ENCODE data around the gene FTO.
A peak's percentile ranks its signal among the peaks of the same experiment; 100 is the strongest.
"Not testable (repeated sequence)": the region's sequence is repeated elsewhere in the genome, so short reads cannot be mapped to it uniquely, and the experiment has no call there.

FTO gene

DNA sequence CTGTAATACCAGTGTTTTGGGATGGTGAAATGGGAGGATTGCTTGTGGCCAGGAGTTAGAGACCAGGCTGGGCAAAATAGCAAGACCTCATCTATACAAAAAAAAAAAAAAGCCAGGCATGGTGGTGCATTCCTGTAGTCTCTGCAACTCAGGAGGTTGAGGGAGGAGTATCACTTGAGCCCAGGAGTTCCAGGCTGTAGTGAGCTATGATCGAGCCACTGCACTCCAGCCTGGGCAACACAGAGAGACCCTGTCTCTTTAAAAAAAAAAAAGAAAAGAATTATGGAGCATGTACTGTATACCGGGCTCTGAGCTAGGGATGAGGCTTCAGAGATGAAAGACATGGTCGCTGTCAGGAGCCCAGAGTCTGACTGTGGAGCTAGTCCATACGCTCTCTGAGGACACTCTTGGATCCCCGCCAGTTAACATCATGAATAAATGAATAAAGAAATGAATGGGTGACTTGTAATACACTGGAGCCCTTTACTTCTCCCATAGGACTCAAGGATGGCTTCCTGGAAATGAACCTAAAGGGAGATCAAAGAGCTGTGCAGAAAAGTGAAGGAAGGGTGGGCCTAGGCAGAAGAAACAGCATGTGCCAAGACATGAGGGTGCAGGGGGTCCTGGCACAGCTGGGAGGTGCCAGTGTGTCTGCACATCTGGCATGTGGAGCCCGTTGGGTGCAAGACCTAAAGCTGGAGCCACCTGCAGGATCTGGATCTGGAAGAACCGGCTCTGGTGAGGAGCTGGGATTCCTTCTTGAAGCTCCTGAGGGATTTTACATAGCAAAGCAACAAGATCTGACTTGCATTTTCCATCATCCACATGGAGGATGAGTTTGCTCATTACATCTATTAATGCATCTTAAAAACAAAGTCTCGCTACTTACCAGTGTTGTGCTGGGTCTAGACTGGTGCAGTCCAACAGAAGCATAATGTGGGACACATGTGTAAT, 462.2 kb downstream of the FTO start:
- DNase-seq = no peak

DNA sequence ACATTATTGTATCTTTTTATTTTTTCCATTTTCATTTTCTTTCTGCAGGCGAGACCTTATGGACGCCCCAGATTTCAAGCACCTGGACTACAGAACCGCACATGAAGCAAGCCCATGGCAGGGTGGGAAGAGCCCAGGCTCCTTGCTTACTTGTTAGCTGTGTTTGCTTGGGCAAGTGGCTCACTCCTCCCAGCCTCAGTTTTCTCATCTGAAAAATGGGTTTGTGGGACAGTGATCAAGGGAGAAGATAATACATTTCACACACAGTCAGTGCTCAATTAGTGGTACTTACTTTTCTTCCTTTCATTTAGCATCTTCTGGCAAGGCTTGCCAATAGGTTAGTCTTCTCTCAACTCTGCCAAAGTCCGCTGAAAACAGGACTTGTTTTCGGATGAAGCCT, 465.2 kb downstream of the FTO start:
- no peak for DNase-seq

DNA sequence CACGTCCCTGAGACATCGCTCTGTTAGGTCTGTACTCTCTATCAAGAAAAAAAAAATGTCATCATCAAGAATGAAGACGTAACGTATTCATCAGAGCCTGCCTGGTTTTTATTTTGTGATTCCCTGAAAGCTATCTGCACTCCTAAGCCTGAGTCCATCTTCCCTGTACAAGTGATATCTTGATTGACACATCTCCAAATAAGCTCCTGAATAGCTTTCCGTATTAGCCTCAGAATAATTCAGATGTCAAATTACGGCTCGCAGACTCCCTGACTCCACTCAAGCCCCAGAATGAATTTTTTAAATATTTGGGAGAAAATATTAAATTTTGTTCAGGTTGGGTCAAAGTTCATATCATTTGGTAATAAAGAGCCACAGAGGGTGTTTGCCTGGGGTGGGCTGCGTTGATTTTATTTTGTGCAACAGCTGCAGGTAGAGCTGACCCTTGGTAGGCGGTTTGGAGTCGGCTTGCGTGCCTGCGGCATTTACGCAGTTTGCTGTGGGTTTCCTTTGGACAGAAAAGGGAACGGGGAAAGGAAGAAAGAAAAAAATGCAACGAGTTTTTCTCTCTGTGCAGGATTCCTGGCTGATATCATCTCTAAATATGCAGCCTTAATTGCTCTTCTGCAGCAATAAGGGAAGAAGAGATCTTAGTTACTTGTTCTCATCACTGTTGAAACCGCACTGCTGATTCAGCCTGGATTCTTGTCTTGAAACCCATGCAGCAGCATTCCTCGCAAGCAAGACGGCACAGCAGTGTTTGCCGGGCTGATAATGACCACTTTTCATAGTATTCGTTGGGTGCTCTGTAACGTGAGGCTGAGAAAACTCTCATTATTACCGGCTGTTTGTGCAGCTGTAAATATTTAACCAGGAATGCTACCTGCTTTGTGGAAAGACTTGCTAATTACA, 467.9 kb downstream of the FTO start:
- peak; percentile 94 for DNase-seq

DNA sequence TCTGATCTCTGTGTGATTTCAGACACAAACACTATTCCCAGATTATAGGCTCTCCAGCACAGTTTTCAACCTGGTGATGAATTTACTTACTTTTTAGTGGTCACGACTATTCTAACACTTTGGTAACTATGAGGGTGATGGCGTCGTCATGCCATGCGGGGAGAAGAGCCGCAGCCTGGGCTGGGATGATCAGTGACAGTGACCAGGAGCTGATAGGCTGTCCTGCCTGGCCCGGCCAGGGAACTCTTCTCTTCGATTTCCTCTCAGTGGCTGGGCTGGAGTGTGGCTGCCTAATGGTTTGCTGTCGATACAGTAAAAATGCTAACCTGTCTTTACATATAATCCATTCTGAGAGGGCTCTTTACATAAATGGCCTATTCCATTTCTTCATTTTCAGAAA, 469.5 kb downstream of the FTO start:
- no peak for DNase-seq

DNA sequence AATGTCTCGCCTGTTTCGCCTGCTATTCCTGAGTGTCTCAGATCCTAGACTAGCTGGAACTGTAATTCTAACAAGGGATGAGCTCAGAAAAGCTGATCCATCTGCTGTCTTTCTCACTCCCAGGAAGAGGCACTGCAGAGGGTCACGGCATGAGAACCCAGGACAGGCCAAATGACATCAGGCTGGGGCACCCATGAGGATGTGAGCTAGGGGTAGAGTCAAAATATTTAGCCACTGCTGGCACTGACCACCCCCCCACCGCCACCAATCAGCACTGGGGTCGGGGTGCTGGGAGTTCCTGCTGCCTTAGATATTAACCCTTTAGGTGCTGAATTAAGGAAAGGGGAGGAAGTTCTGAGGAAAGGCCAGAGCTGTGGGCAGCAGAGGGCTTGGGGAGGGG, 470.2 kb downstream of the FTO start:
- no peak for DNase-seq

DNA sequence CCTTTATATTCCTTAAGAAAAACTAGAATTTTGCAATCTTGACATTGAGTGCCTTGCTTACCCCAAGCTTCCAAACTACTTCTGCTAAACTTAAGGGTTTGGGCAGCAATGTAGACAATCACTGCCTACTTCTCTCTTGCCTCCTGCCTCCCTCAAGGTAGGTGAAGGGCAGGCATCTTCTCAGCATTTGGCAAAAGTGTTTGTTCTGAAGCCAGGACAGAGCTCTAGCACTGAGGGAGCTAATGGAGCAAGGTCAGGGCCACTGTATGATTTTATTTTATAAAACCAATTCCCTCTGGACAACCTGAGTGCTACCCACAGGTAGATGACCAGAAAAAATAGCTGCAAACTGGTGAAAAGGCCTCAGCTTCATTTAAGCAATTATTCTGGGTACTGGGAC, 470.8 kb downstream of the FTO start:
- no peak for DNase-seq

DNA sequence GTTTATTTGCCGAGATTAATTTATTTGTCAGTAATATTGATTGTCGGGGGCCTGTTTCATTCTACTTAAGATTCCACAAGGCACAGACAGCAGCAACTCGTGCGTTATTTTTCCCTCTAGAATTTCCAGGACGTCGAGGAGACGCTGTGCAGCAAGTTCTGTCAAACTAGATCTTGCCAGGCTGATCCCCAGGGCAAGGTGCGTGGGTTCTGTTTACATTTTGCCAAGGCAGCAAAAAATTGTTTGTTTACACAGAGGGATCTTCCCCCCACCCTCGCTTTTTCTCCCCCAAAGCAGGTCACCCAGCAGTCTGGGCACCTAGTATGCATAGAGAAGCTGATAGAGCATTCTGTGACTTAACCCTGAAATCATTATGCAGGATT, 471.2 kb downstream of the FTO start:
- DNase-seq = no peak

DNA sequence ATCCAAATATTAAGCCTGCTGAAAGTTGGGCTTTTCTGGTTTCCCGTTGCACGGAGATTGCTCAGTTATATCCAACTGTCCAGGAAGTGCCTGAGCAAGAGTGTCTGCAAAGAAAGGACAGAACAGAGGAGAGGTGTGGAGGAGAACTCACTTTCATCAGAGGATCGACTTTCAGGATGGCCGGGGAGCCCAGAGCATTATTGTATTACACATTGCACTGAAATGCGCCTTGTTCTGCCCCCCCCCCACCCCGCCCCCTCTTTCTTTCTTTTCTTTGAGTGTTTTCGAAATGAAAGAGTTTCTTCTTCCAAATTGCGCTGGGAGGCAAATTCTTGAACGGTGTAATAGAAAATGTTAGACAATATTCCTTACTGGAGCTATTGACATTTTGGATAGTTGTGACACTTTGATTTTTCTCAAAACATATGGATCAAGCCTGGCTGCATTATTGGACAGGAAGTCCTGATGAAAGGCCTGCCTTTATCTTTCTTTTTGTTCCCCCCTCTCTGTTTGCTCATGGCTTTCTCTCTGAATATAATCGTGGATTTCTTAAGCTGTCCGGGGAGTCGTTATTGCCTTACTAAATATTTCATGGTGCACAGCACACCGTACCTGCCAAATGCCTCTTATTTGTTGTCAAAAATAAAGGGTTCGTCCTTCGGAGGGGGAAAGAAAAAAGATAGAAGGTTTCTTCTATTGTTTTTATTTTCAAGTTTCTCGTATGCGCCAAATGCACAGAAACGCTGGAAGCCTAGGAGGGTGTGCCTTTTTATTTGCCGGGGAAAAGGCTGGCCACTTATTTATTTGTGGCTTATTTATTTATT, 471.8 kb downstream of the FTO start:
- peak; percentile 58 for DNase-seq

DNA sequence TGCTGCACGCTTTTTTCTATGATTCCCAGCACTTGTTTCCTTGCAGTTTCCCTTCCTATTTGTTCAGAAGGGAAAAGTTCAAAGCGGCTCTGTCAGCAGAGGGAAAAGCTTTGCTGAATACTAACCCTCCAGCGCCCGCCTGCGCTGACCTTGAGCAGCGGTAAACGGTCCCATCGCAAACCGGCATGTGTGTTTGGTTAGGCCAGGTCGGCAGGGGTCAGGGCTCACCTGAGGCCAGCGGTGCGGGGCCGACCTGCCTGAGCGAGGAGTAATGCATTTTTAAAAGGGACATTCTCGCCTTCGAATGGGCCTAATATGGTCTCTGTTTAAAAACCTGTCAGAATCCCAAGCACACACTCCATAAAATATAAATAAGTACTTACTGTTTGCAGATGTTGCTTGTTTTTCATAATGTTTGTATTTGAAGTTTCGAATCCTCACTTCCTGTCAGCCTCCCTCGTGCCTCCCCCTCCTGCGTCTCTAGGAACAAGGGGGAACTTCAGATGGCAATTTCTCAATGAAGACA, 472.5 kb downstream of the FTO start:
- peak; percentile 24 for DNase-seq

DNA sequence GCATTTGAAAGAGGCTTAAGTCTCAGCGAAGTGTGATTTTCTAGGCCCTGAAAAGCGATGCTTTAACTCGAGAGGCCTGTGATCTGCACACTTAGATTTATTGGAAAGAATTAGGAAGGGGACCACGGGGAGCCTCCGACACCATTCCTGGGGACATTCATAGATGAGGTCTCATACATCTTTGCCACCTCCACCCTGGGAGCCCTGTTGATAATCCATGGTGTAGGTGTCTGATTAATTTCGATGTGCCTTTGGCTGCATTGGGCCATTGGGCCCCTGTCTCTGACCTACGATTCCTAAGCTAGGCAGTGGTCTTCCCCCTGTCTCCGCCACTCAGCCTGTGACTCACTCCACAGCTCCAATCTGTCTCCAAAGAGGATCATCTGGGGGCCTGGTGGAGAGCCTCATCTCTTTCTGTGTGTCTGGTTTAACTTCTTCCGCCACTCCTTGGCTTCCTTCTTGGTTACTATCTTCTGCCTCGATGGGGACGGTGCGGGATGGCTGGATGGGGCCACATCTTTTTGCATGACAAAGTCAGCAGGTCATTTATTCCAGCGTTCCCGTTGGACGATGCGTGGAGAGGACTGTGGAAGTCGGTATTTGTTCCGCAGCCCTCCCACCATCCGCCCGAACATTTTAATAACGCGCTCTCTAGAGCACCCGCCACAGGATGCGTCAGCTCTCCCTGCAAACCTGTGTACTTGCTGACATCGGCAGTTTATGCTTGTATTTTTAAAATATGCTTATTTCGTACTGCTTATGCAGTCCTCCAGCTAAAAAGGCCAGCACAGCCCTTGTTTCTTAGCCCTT, 473.3 kb downstream of the FTO start:
- peak; percentile 42 for DNase-seq

DNA sequence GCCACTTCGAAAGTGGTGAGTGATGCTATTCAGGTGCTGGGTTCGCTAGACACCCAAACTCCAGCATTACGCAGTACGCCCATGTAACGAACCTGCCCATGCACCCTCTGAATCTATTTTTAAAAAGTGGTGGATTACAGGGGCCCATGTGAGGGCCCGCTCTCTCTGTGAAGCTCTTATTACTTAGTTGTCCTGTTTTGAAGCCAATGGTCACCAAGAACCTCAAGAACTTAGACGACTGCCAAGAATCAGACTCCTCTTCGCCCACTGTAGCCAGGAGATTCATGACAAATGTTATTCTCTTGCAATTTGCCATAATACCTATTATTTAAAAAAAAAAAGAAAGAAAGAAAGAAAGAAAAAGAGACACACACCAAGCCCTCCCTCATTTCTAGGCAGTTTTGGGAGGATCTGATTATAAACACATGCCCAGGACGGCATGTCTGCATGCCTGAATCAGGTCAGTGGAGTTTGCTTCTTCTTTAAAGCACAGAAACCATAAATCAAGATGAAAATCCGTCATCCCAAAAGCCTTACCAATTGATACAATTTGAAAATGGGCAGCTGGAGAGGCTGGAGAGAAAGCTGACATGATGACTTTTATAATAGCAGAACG, 474.0 kb downstream of the FTO start:
- no peak for DNase-seq

DNA sequence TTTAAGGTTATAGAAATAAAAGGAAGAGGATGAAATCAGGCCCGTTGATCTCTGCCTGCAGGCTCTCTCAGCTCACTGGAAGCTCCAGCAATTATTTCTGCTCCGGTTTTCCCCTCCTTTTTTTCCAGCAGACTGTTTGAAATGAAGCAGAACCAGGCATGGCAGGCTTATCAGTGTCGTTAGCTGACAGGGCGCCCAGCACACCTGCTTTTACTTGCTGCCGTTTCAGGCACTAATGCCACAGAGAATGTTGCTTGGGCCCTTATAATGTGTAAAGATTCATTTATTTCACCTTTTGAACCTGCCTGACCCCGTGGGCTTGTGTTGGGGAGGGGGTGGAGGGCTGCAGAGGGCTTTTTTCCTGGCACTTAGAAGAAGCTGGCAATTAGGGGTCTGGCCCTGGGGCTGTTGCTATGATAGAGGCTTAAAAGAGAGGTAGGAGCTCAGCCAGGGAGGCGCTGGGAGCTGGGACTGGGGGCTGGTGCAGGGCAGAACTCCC, 474.6 kb downstream of the FTO start:
- no peak for DNase-seq

DNA sequence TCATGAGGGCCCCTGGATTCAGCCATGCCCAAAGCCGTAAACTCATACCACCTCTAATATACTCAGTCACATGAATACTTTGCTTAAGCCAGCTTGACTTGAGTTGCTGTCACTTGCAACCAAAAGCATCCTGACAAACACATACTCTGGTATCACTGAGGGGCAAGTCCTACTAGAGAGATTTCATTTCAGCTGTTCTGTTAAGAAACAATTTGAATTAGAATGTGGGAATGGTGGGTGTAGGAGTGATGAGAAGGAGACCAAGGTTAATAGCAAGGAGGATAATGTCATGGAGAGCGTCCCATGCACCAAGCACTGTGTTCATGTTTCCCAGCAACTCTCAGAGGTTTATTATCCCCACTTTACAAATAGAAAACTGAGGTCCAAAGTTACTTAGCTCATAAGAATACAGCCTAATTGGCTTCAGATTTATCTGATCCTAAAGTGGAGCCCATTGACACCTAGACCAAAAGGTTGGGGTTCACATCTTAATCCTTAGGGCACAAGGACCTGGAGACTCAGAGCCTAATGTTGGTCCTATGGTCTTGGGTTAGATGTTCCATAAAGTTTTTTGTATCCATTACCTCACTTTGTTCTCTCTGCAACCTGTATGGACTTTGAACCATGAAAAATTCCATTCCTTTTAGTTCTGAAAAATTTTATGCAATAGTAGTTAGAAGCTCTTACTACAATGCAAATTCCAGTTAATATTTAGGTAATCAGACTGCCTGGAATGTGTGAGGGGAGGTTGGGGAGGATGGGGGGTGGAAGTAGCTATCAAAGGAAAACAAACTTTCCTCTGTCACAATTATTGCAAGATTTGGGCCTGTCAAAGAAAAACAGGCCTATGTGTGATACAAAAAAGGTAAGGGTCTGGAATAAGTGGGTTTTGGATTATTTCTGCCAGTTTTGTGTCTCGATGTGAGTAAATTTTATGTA, 476.7 kb downstream of the FTO start:
- DNase-seq = no peak

DNA sequence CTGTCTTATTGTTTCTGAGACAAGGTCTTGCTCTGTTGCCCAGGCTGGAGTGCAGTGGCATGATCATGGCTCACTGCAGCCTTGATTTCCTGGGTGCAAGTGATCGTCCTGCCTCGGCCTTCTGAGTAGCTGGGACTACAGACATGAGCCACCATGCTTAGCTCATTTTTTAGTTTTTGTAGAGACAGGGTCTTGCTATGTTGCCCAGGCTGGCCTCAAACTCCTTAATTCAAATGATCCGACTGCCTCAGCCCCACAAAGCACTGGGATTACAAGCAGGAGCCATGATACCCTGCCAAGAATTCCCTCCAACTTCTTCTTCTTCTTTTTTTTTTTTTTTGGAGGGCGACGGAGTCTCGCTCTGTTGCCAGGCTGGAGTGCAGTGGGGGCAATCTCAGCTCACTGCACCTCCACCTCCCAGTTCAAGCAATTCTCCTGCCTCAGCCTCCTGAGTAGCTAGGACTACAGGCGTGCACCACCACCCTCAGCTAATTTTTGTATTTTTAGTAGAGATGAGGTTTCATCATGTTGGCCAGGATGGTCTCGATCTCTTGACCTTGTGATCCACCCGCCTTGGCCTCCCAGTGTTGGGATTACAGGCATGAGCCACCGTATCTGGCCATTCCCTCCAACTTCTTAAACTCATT, 477.9 kb downstream of the FTO start:
- DNase-seq = not testable (repeated sequence)

DNA sequence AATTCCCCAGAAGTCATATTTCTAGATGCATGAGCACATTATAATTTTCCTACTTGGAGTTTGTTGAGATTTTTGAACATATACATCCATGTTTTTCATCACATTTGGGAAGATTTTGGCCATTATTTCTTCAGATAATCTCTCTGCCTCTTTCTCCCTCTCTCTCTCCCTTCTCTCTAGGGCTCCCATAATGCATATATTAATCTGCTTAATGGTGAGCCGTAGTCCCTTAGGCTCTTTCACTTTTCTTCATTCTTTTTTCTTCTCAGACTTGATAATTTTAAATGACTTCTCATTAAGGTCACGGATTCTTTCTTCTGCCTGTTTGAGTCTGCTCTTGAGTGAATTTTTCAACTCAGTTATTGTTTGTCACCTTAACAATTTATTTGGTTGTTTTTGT, 481.1 kb downstream of the FTO start:
- no peak for DNase-seq

DNA sequence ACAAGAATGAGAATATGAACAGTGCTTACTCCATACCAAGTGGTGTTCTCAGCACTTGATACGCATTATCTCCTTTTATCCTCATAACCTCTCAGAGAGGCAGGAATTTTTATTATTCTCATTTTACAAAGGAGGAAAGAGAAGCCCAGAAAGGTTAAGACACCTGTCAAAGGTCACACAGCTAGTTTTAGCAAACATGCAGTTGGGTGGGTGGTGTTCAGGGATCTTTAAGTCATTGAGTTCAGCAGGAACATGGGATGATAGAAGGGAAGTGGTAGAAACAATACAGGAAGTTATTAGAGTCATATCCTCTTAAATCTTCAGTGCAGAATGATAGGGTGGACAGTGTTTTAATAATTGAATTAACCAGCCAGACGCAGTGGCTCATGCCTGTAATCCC, 487.2 kb downstream of the FTO start:
- no peak for DNase-seq

DNA sequence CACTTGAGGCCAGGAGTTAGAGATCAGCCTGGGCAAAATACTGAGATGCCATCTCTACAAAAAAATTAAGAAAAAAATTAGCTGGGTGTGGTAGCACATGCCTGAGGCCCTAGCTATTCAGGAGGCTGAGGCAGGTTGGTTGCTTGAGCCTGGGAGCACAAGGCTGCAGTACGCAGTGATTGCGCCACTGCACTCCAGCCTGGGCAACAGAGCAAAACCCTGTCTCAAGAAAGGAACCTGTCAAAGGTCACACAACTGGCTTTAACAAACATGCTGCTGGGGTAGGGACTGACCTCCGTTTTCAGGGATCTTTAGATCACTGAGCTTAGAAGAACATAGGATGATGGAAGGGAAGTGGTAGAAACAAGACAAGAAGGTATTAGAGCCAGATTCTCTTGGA, 487.6 kb downstream of the FTO start:
- DNase-seq = no peak

DNA sequence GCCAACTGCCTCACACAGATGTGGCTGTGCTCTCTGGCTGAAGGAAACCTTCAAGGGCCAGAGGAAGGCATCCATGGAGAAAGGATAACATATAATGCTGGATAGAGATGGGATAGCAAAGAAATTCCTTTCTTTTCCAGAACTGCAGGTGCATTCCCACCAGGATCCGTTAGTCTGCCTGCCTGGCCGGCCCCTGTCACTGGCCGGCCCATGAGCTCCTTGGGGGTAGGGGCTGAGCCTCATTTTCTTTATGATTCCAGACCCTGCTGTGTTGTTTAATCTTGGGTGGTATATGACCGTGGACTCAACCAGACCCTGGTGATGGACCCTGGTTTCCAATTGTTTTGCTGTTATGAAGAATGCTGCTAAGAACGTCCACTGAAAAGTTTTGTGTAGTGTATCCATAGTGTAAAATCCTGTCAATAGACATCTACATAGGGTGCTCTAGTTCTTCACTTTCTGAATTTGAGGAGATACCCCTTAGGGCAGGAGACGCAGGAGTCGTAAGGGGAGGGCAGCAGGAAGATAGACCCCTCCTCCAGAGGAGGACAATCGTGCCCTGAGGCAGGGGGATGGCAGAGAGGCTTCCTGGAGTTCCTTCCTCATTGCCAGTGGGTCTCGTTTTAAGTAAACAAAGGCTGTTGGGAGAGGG, 489.2 kb downstream of the FTO start:
- no peak for DNase-seq
